HG03139 (cell line): Measurements from ENCODE around the gene SLC9A7.
"Not testable (repeated sequence)": the region's sequence is repeated elsewhere in the genome, so short reads cannot be mapped to it uniquely, and the experiment has no call there.

Experiments
- ATAC-seq: cut with Tn5 transposase; IDR thresholded peaks from one replicate; pipeline ENCODE4 v1.9.1; 2021; ENCODE audit not compliant: unreplicated experiment

The SLC9A7 gene

DNA sequence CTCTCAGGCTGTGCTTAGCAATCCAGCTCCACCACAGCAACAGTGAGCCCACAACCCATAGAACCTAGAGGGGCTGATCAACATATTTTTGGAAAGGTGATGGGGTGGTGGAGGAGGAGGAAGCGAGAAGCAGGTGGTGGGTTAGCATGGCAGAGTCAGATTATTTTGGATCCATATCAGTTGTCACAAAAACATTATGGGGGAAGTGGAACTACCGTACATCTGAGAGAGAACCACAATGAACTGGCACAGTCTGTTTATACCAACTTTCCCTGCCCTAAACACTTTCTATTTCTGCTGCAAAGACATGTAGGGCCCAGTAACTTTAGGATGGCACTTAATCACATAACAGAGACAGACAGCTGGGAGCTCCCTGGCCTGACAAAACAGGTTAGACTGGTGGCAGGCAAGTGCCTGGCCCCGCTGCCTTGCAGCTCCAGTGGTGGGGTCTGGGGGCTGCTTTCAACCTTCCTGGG lies 4.3 kb downstream of the SLC9A7 start:
- ATAC-seq = no peak

DNA sequence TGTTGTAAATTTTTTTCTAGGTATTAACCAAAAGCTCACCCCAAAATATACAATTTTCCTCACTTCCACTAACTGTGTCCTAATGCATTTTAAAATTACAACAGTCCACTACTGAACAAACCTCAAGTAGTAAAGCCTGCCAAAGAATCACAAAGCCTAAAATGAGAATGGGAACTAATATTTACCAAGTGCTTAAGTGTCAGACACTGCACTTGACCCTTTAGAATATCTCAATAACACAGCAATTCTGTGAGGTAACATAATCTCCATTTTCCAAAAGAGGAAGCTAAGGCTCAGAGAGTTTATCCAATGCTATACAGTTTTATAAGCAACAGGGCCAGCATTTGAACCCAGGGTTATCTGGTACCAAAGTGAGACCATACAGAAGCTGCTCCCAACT lies 4.9 kb downstream of the SLC9A7 start:
- no peak for ATAC-seq

DNA sequence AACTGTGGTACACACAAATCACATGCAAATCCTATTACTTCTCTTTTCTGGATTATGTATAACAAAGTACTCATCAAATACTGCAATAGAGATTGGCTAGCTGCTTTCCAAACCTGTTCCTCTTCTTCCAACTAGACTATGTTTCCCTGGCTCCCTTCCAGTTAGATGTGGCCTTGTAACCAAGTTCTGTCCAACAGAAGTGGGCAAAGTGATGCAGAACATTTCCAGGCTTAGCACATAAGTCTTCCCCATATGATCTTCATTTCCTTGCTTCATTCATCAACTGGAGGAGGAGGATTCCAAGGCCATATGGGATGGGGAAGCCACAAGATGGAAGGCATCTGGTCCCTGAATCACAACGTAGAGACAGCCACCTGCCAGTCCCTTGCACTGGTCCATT lies 8.0 kb downstream of the SLC9A7 start:
- no peak for ATAC-seq

DNA sequence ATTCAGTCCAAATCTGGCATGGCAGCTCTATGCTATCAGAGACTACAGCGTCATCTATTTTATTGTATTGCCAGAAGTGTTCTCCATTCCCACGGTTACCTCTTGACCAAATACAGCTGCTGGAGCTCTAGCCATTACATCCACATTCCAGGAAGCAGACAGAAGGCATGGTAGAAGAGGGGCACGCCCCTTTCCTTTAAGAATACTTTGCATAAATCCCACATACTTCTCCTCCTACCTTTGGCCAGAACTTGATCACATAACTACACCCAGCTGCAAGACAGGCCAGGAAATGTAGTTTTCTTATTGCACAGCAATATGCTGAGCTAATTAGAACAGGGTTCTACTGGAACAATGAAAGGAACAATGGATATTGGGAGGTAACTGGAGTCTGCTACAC lies 14.9 kb downstream of the SLC9A7 start:
- ATAC-seq = no peak

DNA sequence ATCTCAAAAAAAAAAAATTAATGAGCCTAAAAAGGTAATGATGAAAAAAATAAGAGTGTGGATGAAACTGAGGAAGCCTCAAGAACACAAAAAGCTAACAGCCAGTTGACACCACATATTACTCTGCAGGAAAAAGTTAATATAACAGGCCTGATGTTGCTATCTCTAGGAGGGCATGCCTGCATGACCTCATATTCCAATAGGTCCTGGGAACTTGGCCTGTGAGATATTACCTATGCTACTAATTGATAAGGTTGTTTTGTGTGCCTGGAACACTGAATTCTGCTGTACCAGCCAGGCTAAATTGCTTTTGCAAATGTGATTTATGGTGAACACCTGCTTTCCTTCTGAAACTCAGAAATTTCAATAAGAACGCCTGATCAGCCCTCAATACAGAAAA lies 15.9 kb downstream of the SLC9A7 start:
- no peak for ATAC-seq

DNA sequence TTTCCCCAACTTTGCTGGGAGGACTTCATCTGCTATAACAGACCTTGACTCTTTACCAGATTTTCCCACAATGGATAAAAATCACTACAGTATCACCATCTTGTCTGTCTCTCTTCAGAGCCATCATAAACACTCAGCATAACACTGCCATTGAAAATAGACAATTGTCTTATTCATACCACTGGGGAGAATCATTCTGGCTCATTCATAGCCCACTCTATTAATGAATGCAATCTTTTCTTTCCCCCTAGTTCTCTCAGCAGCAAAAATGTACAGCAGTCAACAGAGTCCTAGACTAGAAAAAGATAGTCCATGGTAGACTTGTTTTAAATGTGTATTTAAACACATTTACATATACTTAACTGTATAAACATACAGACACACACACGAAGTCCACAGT lies 19.2 kb downstream of the SLC9A7 start:
- no peak for ATAC-seq

DNA sequence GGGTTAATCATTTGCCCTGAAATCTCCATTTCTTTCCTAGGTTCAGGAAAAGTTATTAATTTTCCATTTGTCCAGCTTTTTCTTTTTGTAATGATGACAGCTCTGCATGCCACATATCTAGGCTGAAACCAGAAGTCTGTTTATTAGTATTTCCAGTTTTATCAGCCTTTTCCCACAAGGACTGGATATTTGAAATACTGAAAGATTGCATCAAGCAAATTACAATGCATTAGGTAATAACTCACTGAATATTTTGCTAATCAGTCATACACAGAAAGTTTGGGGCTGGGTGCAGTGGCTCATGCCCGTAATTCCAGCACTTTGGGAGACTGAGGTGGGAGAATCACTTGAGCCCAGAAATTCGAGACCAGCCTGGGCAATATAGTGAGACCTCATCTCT lies 21.5 kb downstream of the SLC9A7 start:
- ATAC-seq = no peak

DNA sequence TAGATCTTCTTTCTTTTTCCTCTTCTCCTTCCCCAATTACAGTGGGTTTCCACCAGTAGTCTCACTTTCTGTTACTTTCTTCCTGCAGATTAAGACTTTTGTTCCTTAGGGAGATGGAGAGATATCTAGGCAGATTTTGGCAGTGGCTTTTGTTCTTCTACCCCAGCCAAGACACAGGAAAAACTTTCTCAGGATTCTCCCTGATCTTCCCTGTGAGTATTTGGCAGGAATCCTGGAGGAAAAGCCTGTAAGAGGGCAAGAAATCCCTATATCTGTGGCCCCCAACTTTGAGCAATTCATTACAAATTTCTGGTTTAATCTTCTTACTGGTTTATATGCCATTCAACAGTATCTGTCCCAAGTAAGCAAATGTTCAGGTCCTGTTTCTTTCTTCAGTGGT lies 21.9 kb downstream of the SLC9A7 start:
- no peak for ATAC-seq

DNA sequence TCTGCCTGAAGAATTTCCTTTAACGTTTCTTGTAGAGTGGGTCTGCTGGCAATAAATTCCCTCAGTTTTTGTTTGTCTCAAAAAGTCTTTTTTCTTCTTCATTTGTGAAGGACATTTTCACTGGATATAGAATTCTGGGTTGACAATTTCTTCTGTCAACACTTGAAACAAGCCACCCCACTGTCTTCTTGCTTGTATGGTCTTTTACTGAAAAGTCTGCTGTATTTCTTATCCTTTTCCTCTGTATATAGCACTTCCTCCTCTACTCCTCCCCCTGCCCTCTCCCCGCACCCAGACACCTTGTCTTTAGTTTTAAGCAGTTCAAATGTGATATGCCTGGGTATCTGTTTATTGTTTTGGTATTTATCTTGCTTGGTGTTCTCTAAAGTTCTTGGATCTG lies 23.3 kb downstream of the SLC9A7 start:
- ATAC-seq = no peak

DNA sequence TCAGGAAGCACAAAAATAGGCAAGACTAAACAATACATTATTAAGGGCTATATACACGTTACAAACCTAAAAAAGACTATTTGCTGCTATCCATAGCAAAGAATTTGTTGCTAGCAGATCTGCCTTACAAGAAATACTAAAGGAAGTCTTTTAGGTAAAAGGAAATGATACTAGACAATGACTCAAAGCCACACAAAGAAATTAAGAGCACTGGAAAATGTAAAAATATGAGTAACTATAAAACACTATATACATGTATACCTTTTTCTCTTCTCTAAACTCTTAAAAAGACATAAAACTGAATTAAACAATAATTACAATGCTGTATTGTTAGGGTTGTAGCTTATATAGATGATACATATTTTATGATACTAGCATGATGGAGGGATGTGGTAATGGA lies 25.7 kb downstream of the SLC9A7 start:
- no peak for ATAC-seq

DNA sequence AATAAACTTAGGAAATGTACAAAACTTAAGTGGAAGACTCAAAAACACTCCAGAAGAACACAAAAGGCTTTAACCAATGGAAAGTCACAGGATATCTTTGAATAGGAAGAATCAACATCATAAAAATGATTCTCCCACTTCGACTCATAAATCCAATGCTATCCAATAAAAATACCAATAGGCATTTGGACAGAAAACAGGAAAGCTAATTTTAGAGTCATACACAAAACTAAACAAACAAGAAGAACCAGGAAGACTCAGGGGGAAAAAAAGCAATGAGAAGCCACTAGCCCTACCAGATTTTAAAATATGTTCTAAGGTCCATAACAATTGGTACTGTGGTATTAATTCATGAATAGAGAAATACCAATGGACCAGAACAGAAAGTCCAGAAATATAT lies 28.2 kb downstream of the SLC9A7 start:
- ATAC-seq = no peak

DNA sequence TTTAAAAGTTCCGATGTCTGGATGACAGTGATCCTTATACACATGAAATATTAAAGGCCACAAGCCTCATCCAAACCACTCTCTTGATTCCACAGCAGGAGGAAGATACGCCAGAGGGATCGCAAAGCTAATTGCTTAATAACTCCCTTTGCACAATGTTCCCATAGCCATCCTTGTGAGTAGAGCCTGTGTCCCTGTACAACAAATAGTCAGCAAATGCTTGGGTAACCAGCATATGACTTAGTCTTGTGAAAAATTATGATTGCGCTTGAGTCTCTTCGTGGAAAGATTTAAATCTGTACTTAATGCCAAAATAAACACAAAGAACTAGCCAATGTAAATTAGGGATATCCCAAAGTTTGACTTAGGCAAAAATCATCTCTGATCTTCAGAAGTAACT lies 31.5 kb downstream of the SLC9A7 start:
- ATAC-seq = no peak

DNA sequence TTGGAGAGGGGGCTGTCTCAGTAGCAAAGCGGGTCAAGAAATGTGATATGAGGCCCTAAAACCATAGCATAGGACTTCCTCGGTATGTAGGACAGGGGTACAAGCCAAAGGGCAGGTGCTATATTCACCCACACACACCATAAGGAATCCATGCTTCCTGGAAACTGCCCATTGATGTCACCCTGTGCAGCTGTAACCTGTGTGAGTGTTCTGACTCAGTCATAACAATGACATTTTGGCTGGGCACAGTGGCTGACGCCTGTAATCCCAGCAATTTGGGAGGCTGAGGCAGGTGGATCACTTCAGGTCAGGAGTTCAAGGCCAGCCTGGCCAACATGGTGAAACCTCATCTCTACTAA lies 35.4 kb downstream of the SLC9A7 start:
- ATAC-seq = not testable (repeated sequence)

DNA sequence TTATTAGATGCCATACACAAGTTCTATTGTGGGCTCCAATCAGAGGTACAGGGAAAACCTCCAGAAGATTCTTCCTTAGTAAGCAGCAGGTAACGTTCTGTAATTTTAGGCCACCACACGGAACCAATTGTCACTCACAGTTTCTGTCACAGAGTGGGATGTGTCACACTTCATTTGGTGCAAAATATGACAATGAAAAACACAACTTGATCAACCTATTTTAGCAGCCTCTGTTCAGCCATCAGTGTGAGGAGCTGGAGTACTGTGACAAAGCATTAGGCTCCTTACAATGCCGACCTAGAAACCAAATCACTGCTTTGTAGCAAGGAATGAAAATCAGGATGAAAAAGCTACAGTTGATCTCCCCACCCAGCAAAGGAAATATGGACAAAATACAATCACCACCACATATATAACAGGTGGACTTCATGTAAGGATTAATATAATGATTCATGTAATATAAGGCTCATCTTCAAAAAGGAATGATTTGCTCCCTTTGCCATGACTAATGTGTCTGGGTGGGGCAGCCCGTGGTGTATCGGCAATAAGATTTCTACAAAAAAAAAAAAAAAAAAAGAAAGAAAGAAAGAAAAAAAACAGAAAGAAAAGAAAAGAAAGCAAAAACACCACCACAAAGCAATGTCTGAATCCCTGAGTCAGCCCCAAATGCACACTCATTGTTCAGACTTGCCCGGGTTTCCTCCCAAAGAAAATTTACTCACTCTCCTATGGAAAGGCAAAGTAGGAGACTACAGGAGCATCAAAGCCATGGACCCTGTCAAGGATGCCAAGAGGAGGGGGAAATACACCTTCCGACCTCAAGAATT lies 36.0 kb downstream of the SLC9A7 start:
- no peak for ATAC-seq

DNA sequence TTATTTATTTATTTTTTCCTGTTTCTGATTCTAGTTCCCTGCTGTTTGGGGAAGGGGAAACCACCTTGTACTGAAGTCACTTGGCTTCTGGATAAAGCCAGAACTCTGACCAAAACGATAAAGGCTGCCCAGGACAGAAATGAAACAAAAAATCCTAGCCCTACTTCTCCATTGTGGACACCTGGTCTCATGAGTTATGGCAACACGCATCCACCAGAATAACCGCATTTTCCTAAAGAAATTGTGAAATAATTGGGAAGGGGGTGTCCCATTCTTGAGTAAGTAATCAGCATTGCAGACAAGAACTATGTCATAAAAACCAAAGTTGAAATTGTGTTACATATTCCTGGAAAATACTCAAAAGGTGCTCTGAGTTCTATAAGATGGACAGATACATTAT lies 42.1 kb downstream of the SLC9A7 start:
- ATAC-seq = no peak

DNA sequence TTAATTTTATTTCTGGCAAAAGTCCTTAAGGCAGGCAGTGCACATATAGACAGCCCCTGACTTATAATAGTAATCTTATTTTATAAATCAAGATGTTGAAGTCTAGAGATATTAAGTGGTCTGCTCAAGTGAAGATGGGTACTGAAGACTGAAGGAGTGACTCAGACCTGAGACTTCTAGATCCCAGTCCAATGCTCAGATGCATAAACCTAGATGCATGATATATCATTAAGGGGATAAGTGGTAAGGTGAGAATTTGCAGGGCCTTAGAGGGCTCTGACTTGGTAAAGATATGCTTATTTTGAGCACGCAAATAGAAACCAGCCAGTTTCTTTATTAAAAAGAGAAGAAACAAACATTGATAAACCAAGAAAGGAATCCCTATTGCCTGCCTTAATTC lies 42.9 kb downstream of the SLC9A7 start:
- no peak for ATAC-seq

DNA sequence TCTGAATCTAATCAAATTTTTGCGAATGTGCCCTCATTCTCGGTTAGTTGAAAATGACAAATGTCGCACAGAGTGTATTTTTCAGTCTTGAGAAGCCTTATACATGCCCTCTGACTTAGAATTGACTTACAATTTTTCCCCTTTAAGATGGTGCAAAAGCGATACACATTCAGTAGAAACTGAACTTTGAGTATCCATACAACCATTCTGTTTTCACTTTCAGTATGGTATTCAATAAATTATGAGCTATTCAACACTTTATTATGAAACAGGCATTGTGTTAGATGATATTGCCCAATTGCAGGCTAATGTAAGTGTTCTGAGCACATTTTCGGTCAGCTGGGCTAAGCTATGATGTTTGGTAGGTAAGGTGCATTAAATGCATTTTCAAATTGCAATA lies 43.4 kb downstream of the SLC9A7 start:
- ATAC-seq = no peak

DNA sequence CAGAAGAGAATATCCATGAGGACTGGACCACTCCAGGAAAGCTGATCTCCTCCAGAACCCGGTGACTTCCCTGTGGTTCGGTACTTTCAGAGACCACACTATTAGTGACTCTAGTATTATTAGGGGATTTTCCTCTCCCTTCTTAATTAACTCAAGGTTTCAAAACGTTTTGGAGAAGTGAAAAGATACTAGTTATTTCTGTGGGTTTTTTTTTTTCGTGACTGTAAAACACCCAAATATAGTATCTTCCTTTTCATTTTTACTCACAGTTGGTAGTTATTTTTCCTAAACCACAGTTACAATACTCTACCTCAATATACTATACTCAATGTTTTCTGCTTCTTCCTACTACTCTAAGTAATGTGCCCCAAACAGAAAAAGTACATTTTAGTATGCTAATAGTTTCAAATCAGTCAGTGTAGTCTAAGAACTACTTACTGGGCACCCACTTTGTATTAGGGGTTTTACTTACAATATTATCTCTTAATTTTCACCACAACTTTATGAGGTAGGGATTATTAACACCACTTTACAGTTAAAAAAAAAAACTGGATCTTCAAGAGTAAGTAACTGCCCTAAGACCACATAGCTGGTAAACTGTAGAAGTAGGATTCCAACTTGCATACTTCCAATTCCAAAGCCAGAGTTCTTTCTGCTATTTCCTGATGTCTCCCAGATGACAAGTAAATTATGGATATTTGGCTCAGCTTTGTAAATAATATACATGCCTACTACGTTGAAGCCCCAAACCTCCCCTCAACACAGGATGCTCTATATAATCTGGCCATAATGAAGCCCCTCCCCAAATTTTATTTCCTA lies 45.0 kb downstream of the SLC9A7 start:
- peak; percentile 40 for ATAC-seq

DNA sequence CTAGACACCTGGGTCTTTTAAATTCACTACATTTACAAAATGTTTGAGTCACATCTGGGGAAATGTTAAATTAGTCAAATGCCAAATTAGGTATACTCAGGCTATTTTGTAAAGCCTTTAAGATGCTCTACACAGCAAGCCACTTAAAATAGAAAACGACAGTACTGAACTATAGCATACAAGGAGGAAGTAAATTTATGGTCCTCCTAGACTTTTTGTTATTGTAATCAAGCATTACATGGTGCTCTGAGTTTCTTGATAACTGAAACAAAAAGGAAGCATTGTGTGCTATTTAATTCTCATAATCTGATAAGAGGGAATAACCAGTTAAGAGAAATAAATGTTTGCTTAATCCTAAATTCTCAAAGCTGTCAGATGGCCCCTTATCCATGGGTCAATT lies 46.2 kb downstream of the SLC9A7 start:
- no peak for ATAC-seq

DNA sequence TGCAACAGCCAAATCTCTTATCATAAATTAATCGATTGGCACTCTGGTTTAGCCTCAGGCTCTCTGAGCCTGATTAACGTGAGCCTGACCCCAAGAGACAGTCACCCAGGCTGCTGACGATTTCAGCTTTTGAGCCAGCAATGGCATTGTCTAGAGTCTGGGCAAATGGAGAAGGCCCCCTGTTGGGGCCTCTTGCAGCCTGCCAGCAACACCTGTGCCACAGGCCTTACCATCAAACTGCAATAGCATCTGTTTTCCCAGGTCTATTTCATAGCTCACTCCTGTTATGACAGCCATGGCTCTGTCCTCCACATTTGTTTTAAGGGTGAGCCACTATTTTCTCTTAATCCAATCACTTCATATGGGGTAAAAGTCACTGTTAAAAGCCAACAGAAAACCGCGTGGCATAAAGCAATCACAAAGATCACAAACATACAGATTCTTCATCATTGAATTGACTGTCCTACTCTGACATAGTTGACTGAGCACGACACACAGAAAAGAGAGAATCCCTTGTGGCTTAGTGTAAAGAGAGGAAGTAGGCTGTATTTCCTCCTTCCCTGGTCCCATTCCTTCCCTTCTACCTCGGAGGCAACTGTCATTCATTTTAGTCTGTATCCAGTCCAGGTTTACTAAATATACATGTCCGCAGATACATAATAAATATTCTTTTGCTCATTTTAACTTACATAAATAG lies 47.8 kb downstream of the SLC9A7 start:
- ATAC-seq = no peak

DNA sequence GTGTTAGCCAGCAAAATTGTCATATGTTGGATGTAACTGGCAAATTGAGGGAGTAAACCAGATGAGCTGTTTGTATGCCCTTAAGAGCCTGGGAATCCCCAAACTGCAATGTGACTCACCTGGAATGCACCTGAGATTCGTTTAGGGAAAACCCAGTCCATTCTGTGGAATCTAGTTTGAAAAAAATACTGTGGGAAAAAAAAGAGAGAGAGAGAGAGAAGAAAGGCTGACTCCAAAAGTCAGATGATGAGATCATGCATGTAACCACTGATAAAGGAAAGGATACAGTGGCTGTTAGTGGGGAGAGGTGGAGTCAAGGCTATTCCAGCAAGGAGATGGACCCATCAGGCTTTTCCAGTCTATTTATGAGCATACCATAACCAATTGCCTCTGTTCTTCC lies 48.5 kb downstream of the SLC9A7 start:
- no peak for ATAC-seq
